BE2C (cell line): ENCODE measurements around the gene CD200R1.
"Not testable (repeated sequence)": the region's sequence is repeated elsewhere in the genome, so short reads cannot be mapped to it uniquely, and the experiment has no call there.

Source experiments
- DNase-seq: peaks from one replicate; pipeline ENCODE4 v3.0.0-alpha.2; 2020
- H3K27me3 ChIP-seq: fragments of 250-450 bp; sonication (Bioruptor Pico); 2 replicates; pipeline ENCODE4 v1.5.1; 2020; ENCODE audit warnings: mild to moderate bottlenecking
- H3K36me3 ChIP-seq: fragments of 250-450 bp; sonication (Bioruptor Pico); 2 replicates; pipeline ENCODE4 v1.5.1; 2020; ENCODE audit warnings: mild to moderate bottlenecking
- H3K4me1 ChIP-seq: fragments of 250-450 bp; sonication (Bioruptor Pico); 2 replicates; pipeline ENCODE4 v1.5.1; 2020
- H3K4me3 ChIP-seq: 2 replicates; pipeline ENCODE4 v1.5.1; 2011; ENCODE audit warnings: low read depth, low read length
- H3K9me3 ChIP-seq: fragments of 250-450 bp; sonication (Bioruptor Pico); 2 replicates; pipeline ENCODE4 v1.5.1; 2020
- CTCF ChIP-seq: IDR thresholded peaks from 2 replicates; pipeline ENCODE4 v1.5.1; 2012; ENCODE audit warnings: mild to moderate bottlenecking, low read depth, low read length

Gene CD200R1

DNA sequence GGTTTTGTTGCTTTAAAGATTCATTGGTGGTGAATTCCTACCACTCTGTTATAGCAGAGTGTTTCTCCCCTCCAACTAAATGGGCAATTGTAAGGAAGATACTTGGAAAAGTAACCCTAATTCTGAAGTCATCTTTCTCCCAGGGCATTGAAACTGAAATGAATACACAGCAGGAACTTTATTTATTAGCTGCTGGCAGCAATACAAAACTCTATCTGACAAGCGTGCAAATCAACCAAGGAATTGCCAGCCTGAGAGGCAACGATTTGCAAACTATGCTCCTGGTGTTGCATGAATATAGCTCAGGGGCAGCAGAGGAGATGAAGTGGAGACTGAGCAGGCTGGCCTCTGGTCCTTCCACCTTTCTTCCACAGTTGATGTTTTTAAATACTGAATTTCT is 48.9 kb downstream of the CD200R1 start:
- no peak for DNase-seq
- no peaks in the 10 kb centered on the region for H3K9me3 ChIP-seq
- H3K4me3 ChIP-seq, result no peak overlapping the region
- H3K27me3 ChIP-seq, result no peaks in the 10 kb centered on the region
- H3K36me3 ChIP-seq, result no peaks in the 10 kb centered on the region
- TF ChIP-seq CTCF, result no peak
- no peaks in the 10 kb centered on the region for H3K4me1 ChIP-seq

DNA sequence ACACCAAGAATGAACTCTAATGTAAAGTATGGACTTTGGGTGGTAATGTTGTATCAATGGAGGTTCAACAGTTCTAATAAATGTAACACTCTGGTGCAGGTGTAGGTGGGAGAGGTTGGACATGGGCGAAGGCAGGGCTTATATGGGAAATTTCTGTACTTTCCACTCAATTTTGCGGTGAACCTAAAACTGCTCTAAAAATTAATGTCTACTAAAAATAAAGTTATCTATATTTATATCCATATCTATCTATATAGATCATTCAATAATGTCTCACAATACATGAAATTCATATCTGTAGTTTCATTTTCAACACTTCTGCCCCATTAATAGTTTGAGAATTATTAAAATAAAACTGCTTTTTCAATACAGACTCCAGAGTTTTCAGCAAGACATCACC is 49.3 kb downstream of the CD200R1 start:
- H3K4me1 ChIP-seq, result no peaks in the 10 kb centered on the region
- no peaks in the 10 kb centered on the region for H3K9me3 ChIP-seq
- H3K4me3 ChIP-seq, result no peak overlapping the region
- no peak for TF ChIP-seq CTCF
- no peaks in the 10 kb centered on the region for H3K27me3 ChIP-seq
- no peak for DNase-seq
- no peaks in the 10 kb centered on the region for H3K36me3 ChIP-seq

- H3K4me1 ChIP-seq, H3K4me3 ChIP-seq, H3K27me3 ChIP-seq, DNase-seq, H3K9me3 ChIP-seq, H3K36me3 ChIP-seq: not testable (repeated sequence)
Measured at GRCh38 chr3:112919541-112919940, 55.4 kb downstream of the CD200R1 start.

GRCh38 chr3:112908252-112908651 is 66.7 kb downstream of the CD200R1 start:
- DNase-seq, result no peak
- no peaks in the 10 kb centered on the region for H3K4me1 ChIP-seq
- H3K27me3 ChIP-seq, result no peaks in the 10 kb centered on the region
- no peaks in the 10 kb centered on the region for H3K36me3 ChIP-seq
- H3K4me3 ChIP-seq, result no peak overlapping the region
- TF ChIP-seq CTCF, result no peak
- H3K9me3 ChIP-seq, result no peaks in the 10 kb centered on the region

DNA sequence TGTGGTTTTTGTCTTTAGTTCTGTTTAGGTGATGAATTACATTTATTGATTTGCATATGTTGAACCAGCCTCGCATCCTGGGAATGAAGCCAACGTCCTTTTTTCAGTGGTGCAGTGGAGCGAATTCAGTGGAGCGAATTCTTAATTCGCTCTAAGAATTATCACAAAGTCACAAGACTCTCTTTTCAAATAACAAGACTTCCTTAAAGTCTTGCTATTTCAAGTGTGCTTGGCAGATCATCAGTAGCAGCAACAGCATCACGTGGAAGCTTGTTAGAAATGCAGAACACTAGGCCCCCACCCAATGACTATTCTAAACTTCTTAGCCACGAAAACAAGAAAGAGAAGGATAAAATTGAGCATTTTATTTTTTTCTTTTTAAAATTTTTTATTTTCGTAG is 70.1 kb downstream of the CD200R1 start:
- no peaks in the 10 kb centered on the region for H3K4me1 ChIP-seq
- no peaks in the 10 kb centered on the region for H3K27me3 ChIP-seq
- DNase-seq, result no peak
- no peaks in the 10 kb centered on the region for H3K36me3 ChIP-seq
- no peak overlapping the region for H3K4me3 ChIP-seq
- H3K9me3 ChIP-seq, result no peaks in the 10 kb centered on the region
- TF ChIP-seq CTCF, result no peak

DNA sequence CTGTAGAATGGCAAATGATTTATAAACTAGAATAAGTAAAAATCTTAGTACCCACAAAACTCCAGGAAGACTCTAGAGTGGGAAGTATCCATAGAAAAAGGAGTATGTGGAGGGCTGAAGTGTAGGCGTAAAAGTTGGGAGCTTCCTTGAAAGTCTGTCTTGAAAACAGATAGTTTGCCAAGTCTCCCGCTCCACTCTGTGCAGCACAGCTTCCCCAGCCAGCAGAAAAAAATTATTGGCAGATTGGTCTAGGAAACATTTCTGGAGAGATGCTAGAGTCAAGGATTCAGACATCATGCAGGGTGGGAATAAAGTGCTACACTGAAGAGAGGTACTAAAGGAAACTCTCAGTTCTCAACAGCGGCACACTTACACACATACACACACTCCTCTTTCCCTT is 74.8 kb downstream of the CD200R1 start:
- no peaks in the 10 kb centered on the region for H3K36me3 ChIP-seq
- TF ChIP-seq CTCF, result no peak
- no peaks in the 10 kb centered on the region for H3K4me1 ChIP-seq
- no peak overlapping the region for H3K4me3 ChIP-seq
- H3K9me3 ChIP-seq, result no peaks in the 10 kb centered on the region
- no peaks in the 10 kb centered on the region for H3K27me3 ChIP-seq
- no peak for DNase-seq

GRCh38 chr3:112897791-112898190 is 77.1 kb downstream of the CD200R1 start:
- no peak for TF ChIP-seq CTCF
- DNase-seq, result no peak
- Histone ChIP-seq H3K27me3 (no peaks in the 10 kb centered on the region), H3K4me1 (no peaks in the 10 kb centered on the region), H3K9me3 (no peaks in the 10 kb centered on the region), H3K4me3 (no peak overlapping the region), H3K36me3 (no peaks in the 10 kb centered on the region)
